ENCODE data around the gene KRTAP5-10. TPM values are rescaled to one million over a fixed set of nuclear protein-coding genes. Genes with fewer than 3 reads are reported as not detected.

KRTAP5-10 gene
- total RNA-seq, 1 donor from 2014 or later: 0.41 TPM

DNA sequence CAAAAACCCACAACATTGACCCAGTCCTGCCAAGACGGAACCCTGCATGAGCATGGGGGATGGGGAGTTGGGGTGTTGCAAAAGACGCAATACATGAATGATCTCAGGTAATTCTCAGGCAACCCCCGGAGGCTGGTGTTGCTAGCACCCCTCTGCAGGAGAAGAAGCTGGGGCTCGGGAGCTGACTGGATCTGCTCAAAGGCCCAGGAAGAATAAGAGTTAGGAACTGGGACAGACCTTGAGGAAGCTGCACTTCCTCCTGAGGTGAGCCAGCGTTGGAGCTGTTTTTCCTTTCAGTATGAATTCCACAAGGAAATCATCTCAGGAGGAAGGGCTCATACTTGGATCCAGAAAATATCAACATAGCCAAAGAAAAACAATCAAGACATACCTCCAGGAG is 17.2 kb upstream of the KRTAP5-10 start, which contains the start of gene KRTAP5-9:
Gene KRTAP5-9, plus strand, starts transcription at position 301 of the 400 bp plus-strand sequence. CDS start 238 bp downstream, outside the sequence.
- DNase-seq (ENCODE audit: low spot score, unreplicated experiment): no peak
- H3K4me3 Mint-ChIP-seq (ENCODE audit: low read depth): no peak within 1 kb of the TSS
- no peak within 1 kb of the TSS for H3K27ac Mint-ChIP-seq
- peaks cover 6% of the 10 kb centered on the region for H3K36me3 Mint-ChIP-seq (ENCODE audit: insufficient read depth)
- H3K4me1 Mint-ChIP-seq (ENCODE audit: low read depth): peaks cover 19% of the 10 kb centered on the region
- TF ChIP-seq CTCF (IDR thresholded peaks at IDR 0.05; ENCODE audit: unreplicated experiment): no peak
- peaks cover 7% of the 10 kb centered on the region for H3K9me3 Mint-ChIP-seq (ENCODE audit: low read depth)
- peaks cover 17% of the 10 kb centered on the region for H3K27me3 Mint-ChIP-seq

GRCh38 chr11:71548716-71549151 is 16.6 kb upstream of the KRTAP5-10 start:
- H3K9me3 Mint-ChIP-seq (ENCODE audit: low read depth): peaks cover 7% of the 10 kb centered on the region
- H3K4me3 Mint-ChIP-seq (ENCODE audit: low read depth): no peak overlapping the region
- peaks cover 15% of the 10 kb centered on the region for H3K4me1 Mint-ChIP-seq (ENCODE audit: low read depth)
- peaks cover 17% of the 10 kb centered on the region for H3K27me3 Mint-ChIP-seq
- no peak for TF ChIP-seq CTCF (IDR thresholded peaks at IDR 0.05; ENCODE audit: unreplicated experiment)
- H3K27ac Mint-ChIP-seq: no peak overlapping the region
- H3K36me3 Mint-ChIP-seq (ENCODE audit: insufficient read depth): peaks cover 6% of the 10 kb centered on the region
- DNase-seq (ENCODE audit: low spot score, unreplicated experiment): no peak

GRCh38 chr11:71551711-71552110 is 13.7 kb upstream of the KRTAP5-10 start:
- no peak for TF ChIP-seq CTCF (IDR thresholded peaks at IDR 0.05; ENCODE audit: unreplicated experiment)
- DNase-seq (ENCODE audit: low spot score, unreplicated experiment): no peak
- Mint-ChIP-seq H3K36me3 (ENCODE audit: insufficient read depth) (no peaks in the 10 kb centered on the region), H3K27ac (no peak overlapping the region), H3K27me3 (peaks cover 17% of the 10 kb centered on the region), H3K9me3 (ENCODE audit: low read depth) (no peaks in the 10 kb centered on the region), H3K4me1 (ENCODE audit: low read depth) (no peaks in the 10 kb centered on the region), H3K4me3 (ENCODE audit: low read depth) (no peak overlapping the region)

DNA sequence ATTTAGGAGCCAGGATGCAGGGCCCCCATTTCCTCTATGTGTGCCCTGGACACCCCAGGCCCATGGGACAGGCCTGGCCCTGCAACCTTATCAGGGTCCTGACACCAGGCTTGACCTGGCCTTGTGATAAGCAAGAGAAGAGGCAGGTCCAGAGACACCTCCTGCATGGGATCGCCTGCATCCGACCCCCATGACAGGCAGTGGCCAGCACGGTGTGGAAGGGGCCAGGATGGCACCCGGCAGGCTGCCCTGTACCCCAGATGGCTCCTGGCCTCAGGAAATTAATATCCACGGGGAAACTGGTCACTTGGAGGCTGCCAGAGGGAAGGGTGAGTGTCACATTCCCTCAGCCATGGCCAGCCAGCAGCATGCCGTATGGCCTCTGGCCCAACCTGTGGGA is 10.4 kb upstream of the KRTAP5-10 start:
- DNase-seq (ENCODE audit: low spot score, unreplicated experiment): no peak
- no peak for TF ChIP-seq CTCF (IDR thresholded peaks at IDR 0.05; ENCODE audit: unreplicated experiment)
- Mint-ChIP-seq H3K36me3 (ENCODE audit: insufficient read depth) (no peaks in the 10 kb centered on the region), H3K4me3 (ENCODE audit: low read depth) (no peak overlapping the region), H3K27me3 (peaks cover 5% of the 10 kb centered on the region), H3K27ac (no peak overlapping the region), H3K4me1 (ENCODE audit: low read depth) (no peaks in the 10 kb centered on the region), H3K9me3 (ENCODE audit: low read depth) (peaks cover 4% of the 10 kb centered on the region)

DNA sequence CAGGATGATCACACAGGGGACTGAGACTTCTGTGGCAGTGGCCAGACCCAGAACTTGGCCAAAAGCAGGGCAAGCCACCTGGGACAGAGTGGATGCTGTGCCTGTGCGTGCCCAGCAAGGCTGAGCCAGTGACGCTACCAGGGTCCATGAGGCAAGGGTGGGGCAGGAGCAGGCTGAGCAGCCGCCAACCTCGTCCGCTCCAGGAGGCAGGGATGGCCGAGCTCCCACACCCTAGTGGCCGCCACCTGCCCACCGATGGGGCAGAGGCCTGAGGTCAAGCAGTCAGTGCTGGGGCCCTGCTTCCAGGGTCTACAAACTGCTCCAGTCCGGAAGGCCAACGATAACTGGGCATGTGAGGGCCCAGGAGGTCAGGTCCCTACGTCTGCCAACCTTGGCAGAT is 9.9 kb upstream of the KRTAP5-10 start:
- Mint-ChIP-seq H3K9me3 (ENCODE audit: low read depth) (peaks cover 6% of the 10 kb centered on the region), H3K4me3 (ENCODE audit: low read depth) (no peak overlapping the region), H3K36me3 (ENCODE audit: insufficient read depth) (no peaks in the 10 kb centered on the region), H3K27ac (no peak overlapping the region), H3K27me3 (no peaks in the 10 kb centered on the region), H3K4me1 (ENCODE audit: low read depth) (no peaks in the 10 kb centered on the region)
- no peak for DNase-seq (ENCODE audit: low spot score, unreplicated experiment)
- TF ChIP-seq CTCF (IDR thresholded peaks at IDR 0.05; ENCODE audit: unreplicated experiment): no peak

Data from progenitor cell of endocrine pancreas (in vitro differentiated cells).